ENCODE data around the gene PLA2G6.

PLA2G6 gene

GRCh38 chr22:38176170-38176741 is 5.4 kb downstream of the PLA2G6 start:
- Histone ChIP-seq H3K9me3 (ENCODE audit: control insufficient read depth, low read length) (no peaks in the 10 kb centered on the region), H3K4me3 (ENCODE audit: insufficient read depth, low read depth, low read length) (no peak overlapping the region), H3K27me3 (ENCODE audit: control insufficient read depth, insufficient read depth, low read length, poor library complexity, severe bottlenecking) (no peaks in the 10 kb centered on the region), H3K27ac (ENCODE audit: insufficient read depth, low read depth, low read length, poor library complexity, severe bottlenecking) (no peak overlapping the region), H3K4me1 (ENCODE audit: control insufficient read depth, insufficient read depth, low read length) (peaks cover 8% of the 10 kb centered on the region), H3K36me3 (ENCODE audit: control insufficient read depth, insufficient read depth, low read length) (no peaks in the 10 kb centered on the region)
- 91 to 92% methylated on average over 14 of the region's 14 CpGs for WGBS, 2 experiments

GRCh38 chr22:38175206-38176118 is 6.2 kb downstream of the PLA2G6 start:
- Histone ChIP-seq H3K4me3 (ENCODE audit: insufficient read depth, low read depth, low read length) (no peak overlapping the region), H3K4me1 (ENCODE audit: control insufficient read depth, insufficient read depth, low read length) (peaks cover 8% of the 10 kb centered on the region), H3K27ac (ENCODE audit: insufficient read depth, low read depth, low read length, poor library complexity, severe bottlenecking) (no peak overlapping the region), H3K36me3 (ENCODE audit: control insufficient read depth, insufficient read depth, low read length) (no peaks in the 10 kb centered on the region), H3K27me3 (ENCODE audit: control insufficient read depth, insufficient read depth, low read length, poor library complexity, severe bottlenecking) (no peaks in the 10 kb centered on the region), H3K9me3 (ENCODE audit: control insufficient read depth, low read length) (no peaks in the 10 kb centered on the region)
- WGBS, 2 experiments: 94 to 95% methylated on average over 17 of the region's 17 CpGs

GRCh38 chr22:38174626-38175025 is 7.0 kb downstream of the PLA2G6 start:
- no peak overlapping the region for H3K4me3 ChIP-seq (ENCODE audit: insufficient read depth, low read depth, low read length)
- no peaks in the 10 kb centered on the region for H3K36me3 ChIP-seq (ENCODE audit: control insufficient read depth, insufficient read depth, low read length)
- peaks cover 8% of the 10 kb centered on the region for H3K4me1 ChIP-seq (ENCODE audit: control insufficient read depth, insufficient read depth, low read length)
- no peak overlapping the region for H3K27ac ChIP-seq (ENCODE audit: insufficient read depth, low read depth, low read length, poor library complexity, severe bottlenecking)
- H3K27me3 ChIP-seq (ENCODE audit: control insufficient read depth, insufficient read depth, low read length, poor library complexity, severe bottlenecking): no peaks in the 10 kb centered on the region
- no peaks in the 10 kb centered on the region for H3K9me3 ChIP-seq (ENCODE audit: control insufficient read depth, low read length)
- 83 to 84% methylated on average over 14 of the region's 14 CpGs for WGBS, 2 experiments

- no peaks in the 10 kb centered on the region for H3K9me3 ChIP-seq (ENCODE audit: control insufficient read depth, low read length)
- no peaks in the 10 kb centered on the region for H3K36me3 ChIP-seq (ENCODE audit: control insufficient read depth, insufficient read depth, low read length)
- H3K27me3 ChIP-seq (ENCODE audit: control insufficient read depth, insufficient read depth, low read length, poor library complexity, severe bottlenecking): no peaks in the 10 kb centered on the region
- H3K27ac ChIP-seq (ENCODE audit: insufficient read depth, low read depth, low read length, poor library complexity, severe bottlenecking): no peak overlapping the region
- 74 to 95% methylated on average over 4 of the region's 4 CpGs for WGBS, 2 experiments
- H3K4me1 ChIP-seq (ENCODE audit: control insufficient read depth, insufficient read depth, low read length): peaks cover 8% of the 10 kb centered on the region
- no peak overlapping the region for H3K4me3 ChIP-seq (ENCODE audit: insufficient read depth, low read depth, low read length)
These were observed 8.1 kb downstream of the PLA2G6 start for GRCh38 chr22:38173641-38173906.

- no peaks in the 10 kb centered on the region for H3K27me3 ChIP-seq (ENCODE audit: control insufficient read depth, insufficient read depth, low read length, poor library complexity, severe bottlenecking)
- no peak overlapping the region for H3K27ac ChIP-seq (ENCODE audit: insufficient read depth, low read depth, low read length, poor library complexity, severe bottlenecking)
- no peaks in the 10 kb centered on the region for H3K9me3 ChIP-seq (ENCODE audit: control insufficient read depth, low read length)
- H3K36me3 ChIP-seq (ENCODE audit: control insufficient read depth, insufficient read depth, low read length): no peaks in the 10 kb centered on the region
- no peak overlapping the region for H3K4me3 ChIP-seq (ENCODE audit: insufficient read depth, low read depth, low read length)
- 88 to 89% methylated on average over 16 of the region's 16 CpGs for WGBS, 2 experiments
- H3K4me1 ChIP-seq (ENCODE audit: control insufficient read depth, insufficient read depth, low read length): peaks cover 6% of the 10 kb centered on the region
These were observed 8.6 kb downstream of the PLA2G6 start for GRCh38 chr22:38172832-38173640.

- H3K4me3 ChIP-seq (ENCODE audit: insufficient read depth, low read depth, low read length): no peak overlapping the region
- H3K9me3 ChIP-seq (ENCODE audit: control insufficient read depth, low read length): no peaks in the 10 kb centered on the region
- WGBS, 2 experiments: 93 to 94% methylated on average over 15 to 16 of the region's 16 CpGs
- H3K27me3 ChIP-seq (ENCODE audit: control insufficient read depth, insufficient read depth, low read length, poor library complexity, severe bottlenecking): no peaks in the 10 kb centered on the region
- H3K4me1 ChIP-seq (ENCODE audit: control insufficient read depth, insufficient read depth, low read length): no peaks in the 10 kb centered on the region
- no peaks in the 10 kb centered on the region for H3K36me3 ChIP-seq (ENCODE audit: control insufficient read depth, insufficient read depth, low read length)
- no peak overlapping the region for H3K27ac ChIP-seq (ENCODE audit: insufficient read depth, low read depth, low read length, poor library complexity, severe bottlenecking)
These were observed 9.5 kb downstream of the PLA2G6 start for GRCh38 chr22:38171927-38172831.

GRCh38 chr22:38170469-38170868 is 11.2 kb downstream of the PLA2G6 start:
- H3K27ac ChIP-seq (ENCODE audit: insufficient read depth, low read depth, low read length, poor library complexity, severe bottlenecking): no peak overlapping the region
- no peak overlapping the region for H3K4me3 ChIP-seq (ENCODE audit: insufficient read depth, low read depth, low read length)
- H3K27me3 ChIP-seq (ENCODE audit: control insufficient read depth, insufficient read depth, low read length, poor library complexity, severe bottlenecking): no peaks in the 10 kb centered on the region
- no peaks in the 10 kb centered on the region for H3K4me1 ChIP-seq (ENCODE audit: control insufficient read depth, insufficient read depth, low read length)
- no peaks in the 10 kb centered on the region for H3K9me3 ChIP-seq (ENCODE audit: control insufficient read depth, low read length)
- 95 to 99% methylated on average over 5 of the region's 5 CpGs for WGBS, 2 experiments
- H3K36me3 ChIP-seq (ENCODE audit: control insufficient read depth, insufficient read depth, low read length): no peaks in the 10 kb centered on the region

GRCh38 chr22:38169116-38169515 is 12.5 kb downstream of the PLA2G6 start:
- H3K4me3 ChIP-seq (ENCODE audit: insufficient read depth, low read depth, low read length): no peak overlapping the region
- no peaks in the 10 kb centered on the region for H3K36me3 ChIP-seq (ENCODE audit: control insufficient read depth, insufficient read depth, low read length)
- no peak overlapping the region for H3K27ac ChIP-seq (ENCODE audit: insufficient read depth, low read depth, low read length, poor library complexity, severe bottlenecking)
- 95 to 97% methylated on average over 17 of the region's 17 CpGs for WGBS, 2 experiments
- no peaks in the 10 kb centered on the region for H3K4me1 ChIP-seq (ENCODE audit: control insufficient read depth, insufficient read depth, low read length)
- H3K27me3 ChIP-seq (ENCODE audit: control insufficient read depth, insufficient read depth, low read length, poor library complexity, severe bottlenecking): no peaks in the 10 kb centered on the region
- no peaks in the 10 kb centered on the region for H3K9me3 ChIP-seq (ENCODE audit: control insufficient read depth, low read length)

GRCh38 chr22:38167988-38168407 is 13.6 kb downstream of the PLA2G6 start:
- Histone ChIP-seq H3K36me3 (ENCODE audit: control insufficient read depth, insufficient read depth, low read length) (no peaks in the 10 kb centered on the region), H3K9me3 (ENCODE audit: control insufficient read depth, low read length) (no peaks in the 10 kb centered on the region), H3K27me3 (ENCODE audit: control insufficient read depth, insufficient read depth, low read length, poor library complexity, severe bottlenecking) (no peaks in the 10 kb centered on the region), H3K4me1 (ENCODE audit: control insufficient read depth, insufficient read depth, low read length) (peaks cover 3% of the 10 kb centered on the region), H3K4me3 (ENCODE audit: insufficient read depth, low read depth, low read length) (no peak overlapping the region), H3K27ac (ENCODE audit: insufficient read depth, low read depth, low read length, poor library complexity, severe bottlenecking) (no peak overlapping the region)
- 90 to 91% methylated on average over 7 of the region's 7 CpGs for WGBS, 2 experiments
